Cardiac muscle cell (in vitro differentiated cells and primary cell): ENCODE measurements around the gene TIMP2. TPM values are rescaled to one million over a fixed set of nuclear protein-coding genes. Genes with fewer than 3 reads are reported as not detected.
A peak's percentile ranks its signal among the peaks of the same experiment; 100 is the strongest.

Experiments
- DNase-seq, 2 donors: peaks; one replicate each; pipeline versions ENCODE4 v3.0.0 to v3.0.0-alpha.2; 2010 to 2017; ENCODE audit warnings: low read depth in 1 of 2, low spot score in 1 of 2
- H3K27ac ChIP-seq: fragments of 200-600 bp; sonication (generic); 2 replicates; pipeline ENCODE4 v1.5.1; 2016
- H3K27me3 ChIP-seq: fragments of 200-600 bp; sonication (generic); 2 replicates; pipeline ENCODE4 v1.6.0; 2016; ENCODE audit warnings: control low read depth
- H3K36me3 ChIP-seq: fragments of 200-600 bp; sonication (generic); 2 replicates; pipeline ENCODE4 v1.5.1; 2016; ENCODE audit warnings: control low read depth
- H3K4me1 ChIP-seq: fragments of 200-600 bp; sonication (generic); 2 replicates; pipeline ENCODE4 v1.8.1; 2017; ENCODE audit warnings: low read depth, mild to moderate bottlenecking, mixed run types
- H3K4me3 ChIP-seq: fragments of 200-600 bp; sonication (generic); 2 replicates; pipeline ENCODE4 v1.5.1; 2016; ENCODE audit warnings: mild to moderate bottlenecking
- H3K9me3 ChIP-seq: fragments of 200-600 bp; sonication (generic); 2 replicates; pipeline ENCODE4 v1.5.1; 2017; ENCODE audit warnings: low read depth, mild to moderate bottlenecking, control low read depth
- polyA plus RNA-seq: library from polyadenylated mRNA; unstranded; fragments of >200 nt; fragmentation: Nextera tagmentation; extraction: Ambion mirVana; gene quantifications from 2 replicates; pipeline ENCODE4 v1.2.1, GENCODE V29; 2016
- total RNA-seq: library from RNA; depleted of rRNA; stranded (reverse); fragments of >200 nt; gene quantifications from 2 replicates; pipeline ENCODE4 v1.2.3, GENCODE V29; 2016
- TF ChIP-seq, protein P1 (sequence below): IDR thresholded peaks from 2 replicates; pipeline ENCODE4 v1.5.1; 2012; ENCODE audit warnings: low read depth, mild to moderate bottlenecking, low read length

The TIMP2 gene
- total and polyA plus RNA-seq, 2 experiments from 2014 or later, result 5.9 to 25.8 TPM

DNA sequence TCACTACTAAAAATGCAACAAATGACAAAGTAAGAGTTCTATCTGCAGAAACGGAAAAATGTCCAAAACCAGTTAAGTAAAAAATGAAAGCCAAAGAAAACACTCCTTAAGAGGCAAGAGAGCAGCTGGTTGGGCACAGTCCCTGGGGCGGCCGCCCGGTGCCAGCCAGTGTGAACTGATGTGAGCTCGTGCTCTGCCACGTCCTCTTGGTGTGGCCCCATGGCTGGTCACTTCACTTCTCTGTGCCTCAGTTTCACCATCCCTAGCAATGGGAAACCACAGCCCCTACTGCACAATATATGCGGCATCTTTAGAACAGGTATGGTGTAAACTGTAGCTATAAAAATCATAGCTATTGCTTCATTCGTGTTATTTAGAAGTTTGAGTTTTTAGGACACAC is 105.8 kb downstream of the TIMP2 start:
- Histone ChIP-seq H3K27ac (no peak overlapping the region), H3K27me3 (no peaks in the 10 kb centered on the region), H3K36me3 (peaks cover 60% of the 10 kb centered on the region), H3K4me3 (no peak overlapping the region), H3K4me1 (no peaks in the 10 kb centered on the region), H3K9me3 (no peaks in the 10 kb centered on the region)
- TF ChIP-seq, protein P1, sequence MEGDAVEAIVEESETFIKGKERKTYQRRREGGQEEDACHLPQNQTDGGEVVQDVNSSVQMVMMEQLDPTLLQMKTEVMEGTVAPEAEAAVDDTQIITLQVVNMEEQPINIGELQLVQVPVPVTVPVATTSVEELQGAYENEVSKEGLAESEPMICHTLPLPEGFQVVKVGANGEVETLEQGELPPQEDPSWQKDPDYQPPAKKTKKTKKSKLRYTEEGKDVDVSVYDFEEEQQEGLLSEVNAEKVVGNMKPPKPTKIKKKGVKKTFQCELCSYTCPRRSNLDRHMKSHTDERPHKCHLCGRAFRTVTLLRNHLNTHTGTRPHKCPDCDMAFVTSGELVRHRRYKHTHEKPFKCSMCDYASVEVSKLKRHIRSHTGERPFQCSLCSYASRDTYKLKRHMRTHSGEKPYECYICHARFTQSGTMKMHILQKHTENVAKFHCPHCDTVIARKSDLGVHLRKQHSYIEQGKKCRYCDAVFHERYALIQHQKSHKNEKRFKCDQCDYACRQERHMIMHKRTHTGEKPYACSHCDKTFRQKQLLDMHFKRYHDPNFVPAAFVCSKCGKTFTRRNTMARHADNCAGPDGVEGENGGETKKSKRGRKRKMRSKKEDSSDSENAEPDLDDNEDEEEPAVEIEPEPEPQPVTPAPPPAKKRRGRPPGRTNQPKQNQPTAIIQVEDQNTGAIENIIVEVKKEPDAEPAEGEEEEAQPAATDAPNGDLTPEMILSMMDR, result no peak
- no peak for DNase-seq

- peaks cover 64% of the 10 kb centered on the region for H3K36me3 ChIP-seq
- no peaks in the 10 kb centered on the region for H3K4me1 ChIP-seq
- TF ChIP-seq, protein P1, result no peak
- DNase-seq, result peak in 1 of 2 donors; percentile 22
- H3K27ac ChIP-seq, result no peak overlapping the region
- H3K4me3 ChIP-seq, result no peak overlapping the region
- no peaks in the 10 kb centered on the region for H3K27me3 ChIP-seq
- H3K9me3 ChIP-seq, result no peaks in the 10 kb centered on the region
Observed at GRCh38 chr17:78818932-78819331, 106.3 kb downstream of the TIMP2 start.

DNA sequence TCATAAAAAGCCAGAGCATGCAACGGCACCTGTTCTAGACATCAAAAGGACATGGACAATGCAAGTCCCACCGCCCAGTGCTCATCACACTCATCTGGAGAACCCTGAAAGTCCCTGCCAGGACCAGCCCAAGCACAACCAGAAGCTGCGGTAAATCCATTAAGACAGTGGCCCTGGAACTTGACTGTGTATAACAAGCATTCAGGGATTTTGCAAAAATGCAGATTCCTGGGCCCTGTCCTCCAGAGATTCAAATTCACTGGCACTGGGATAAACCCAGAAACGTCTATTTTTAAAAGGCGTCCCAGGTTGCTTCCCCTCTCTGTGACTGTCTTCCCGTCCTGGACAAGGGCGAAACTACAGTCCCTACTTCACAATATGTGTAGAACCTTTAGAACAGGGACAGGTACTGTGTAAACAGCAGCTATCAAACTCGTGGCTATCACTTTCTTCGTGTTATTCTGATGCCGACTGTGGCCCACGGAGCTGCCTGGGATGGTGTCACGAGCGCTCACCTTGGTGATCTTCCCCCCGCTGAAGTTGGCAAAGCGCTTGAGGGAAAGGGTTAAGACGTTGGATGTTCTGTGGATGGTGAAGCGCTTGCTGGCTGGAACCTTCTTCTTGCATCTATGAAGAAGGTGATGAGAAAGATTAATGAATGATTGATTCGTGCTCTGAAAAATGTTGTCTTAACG is 106.9 kb downstream of the TIMP2 start:
- Histone ChIP-seq H3K4me1 (no peaks in the 10 kb centered on the region), H3K9me3 (no peaks in the 10 kb centered on the region), H3K36me3 (peaks cover 68% of the 10 kb centered on the region), H3K27ac (no peak overlapping the region), H3K4me3 (no peak overlapping the region), H3K27me3 (no peaks in the 10 kb centered on the region)
- DNase-seq, result no peak
- TF ChIP-seq, protein P1, result no peak

DNA sequence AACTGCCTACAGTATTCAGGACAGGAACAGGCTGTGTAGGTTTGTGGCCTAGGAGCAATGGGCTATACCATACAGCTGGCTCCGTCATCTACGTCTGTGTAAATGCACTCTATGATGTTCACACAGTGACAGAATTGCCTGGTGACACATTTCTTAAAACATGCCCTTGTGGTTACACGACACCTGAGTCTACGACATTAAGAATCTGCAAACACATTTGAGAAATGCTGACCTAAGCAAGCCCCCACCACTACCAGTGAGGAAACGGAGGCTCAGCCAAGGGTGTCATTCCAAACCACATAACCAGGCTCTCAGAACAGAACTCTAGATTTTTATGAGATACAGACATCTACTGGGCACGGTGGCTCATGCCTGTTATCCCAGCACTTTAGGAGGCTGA is 108.1 kb downstream of the TIMP2 start:
- DNase-seq, result no peak
- no peak overlapping the region for H3K4me3 ChIP-seq
- H3K9me3 ChIP-seq, result no peaks in the 10 kb centered on the region
- H3K27ac ChIP-seq, result no peak overlapping the region
- H3K36me3 ChIP-seq, result peaks cover 71% of the 10 kb centered on the region
- TF ChIP-seq, protein P1, result no peak
- no peaks in the 10 kb centered on the region for H3K4me1 ChIP-seq
- no peaks in the 10 kb centered on the region for H3K27me3 ChIP-seq

DNA sequence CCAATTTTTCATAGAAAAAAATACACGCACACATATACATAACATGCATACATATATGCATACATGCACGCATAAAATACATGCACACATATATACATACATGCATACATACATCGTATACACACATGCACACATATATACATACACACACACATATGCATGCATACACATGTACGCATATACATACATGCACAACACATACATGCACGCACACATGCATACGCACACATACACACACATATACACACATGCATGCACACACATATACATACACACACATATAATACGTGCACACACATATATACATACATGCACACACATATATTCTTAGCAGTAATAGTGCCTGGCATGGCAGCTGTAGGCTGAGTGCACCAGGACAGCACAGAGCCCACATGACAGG is 109.5 kb downstream of the TIMP2 start:
- no peak overlapping the region for H3K27ac ChIP-seq
- TF ChIP-seq, protein P1, result no peak
- no peaks in the 10 kb centered on the region for H3K27me3 ChIP-seq
- H3K4me1 ChIP-seq, result no peaks in the 10 kb centered on the region
- no peaks in the 10 kb centered on the region for H3K9me3 ChIP-seq
- DNase-seq, result no peak
- no peak overlapping the region for H3K4me3 ChIP-seq
- peaks cover 76% of the 10 kb centered on the region for H3K36me3 ChIP-seq

DNA sequence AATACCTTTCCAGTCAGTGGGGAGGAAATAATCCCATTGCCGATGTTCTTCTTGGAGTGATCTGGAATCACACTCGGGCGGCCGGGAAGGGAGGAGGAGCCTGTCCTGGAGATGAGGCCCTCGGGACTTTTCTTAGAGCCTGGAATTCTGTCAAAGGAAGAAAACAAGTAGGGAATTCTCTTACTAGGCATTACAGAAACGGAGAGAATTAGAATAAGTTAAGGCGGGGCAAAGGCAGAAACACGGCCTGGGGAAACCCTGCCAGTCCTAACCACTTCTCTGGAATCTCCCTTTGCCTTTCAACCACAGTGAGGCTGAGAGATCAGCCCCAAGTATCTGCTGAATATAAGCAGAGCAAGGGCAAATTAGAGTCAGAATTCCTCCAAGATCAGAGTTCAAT is 112.3 kb downstream of the TIMP2 start:
- Histone ChIP-seq H3K4me1 (no peaks in the 10 kb centered on the region), H3K4me3 (no peak overlapping the region), H3K27me3 (no peaks in the 10 kb centered on the region), H3K9me3 (no peaks in the 10 kb centered on the region), H3K36me3 (peaks cover 73% of the 10 kb centered on the region), H3K27ac (no peak overlapping the region)
- no peak for DNase-seq
- TF ChIP-seq, protein P1, result no peak
